H9 (cell line): ENCODE measurements around the gene RAD21L1. TPM values are rescaled to one million over a fixed set of nuclear protein-coding genes. Genes with fewer than 3 reads are reported as not detected.
A peak's percentile ranks its signal among the peaks of the same experiment; 100 is the strongest.

Experiments used
- DNase-seq: peaks from one replicate; pipeline ENCODE4 v3.0.0-alpha.2; 2017
- H2AFZ ChIP-seq: one replicate; pipeline ENCODE4 v1.6.1; 2013; ENCODE audit warnings: mild to moderate bottlenecking, low read length, control low read depth, moderate library complexity
- H2AK5ac ChIP-seq: 2 replicates; pipeline ENCODE4 v1.6.1; 2013; ENCODE audit warnings: low read length, control low read depth, mixed read lengths; ENCODE audit not compliant: insufficient read length
- H2BK120ac ChIP-seq: one replicate; pipeline ENCODE4 v1.6.1; 2013; ENCODE audit warnings: low read depth, mild to moderate bottlenecking, low read length, control low read depth, inconsistent platforms; ENCODE audit not compliant: poor library complexity, severe bottlenecking
- H2BK12ac ChIP-seq: 2 replicates; pipeline ENCODE4 v1.6.1; 2013; ENCODE audit warnings: low read length, control low read depth, mixed read lengths, low read depth; ENCODE audit not compliant: insufficient read length
- H2BK15ac ChIP-seq: 2 replicates; pipeline ENCODE4 v1.6.1; 2013; ENCODE audit warnings: low read depth, low read length, control low read depth
- H2BK20ac ChIP-seq: one replicate; pipeline ENCODE4 v1.6.1; 2013; ENCODE audit warnings: low read depth, mild to moderate bottlenecking, low read length, control low read depth, inconsistent platforms; ENCODE audit not compliant: poor library complexity, severe bottlenecking
- H2BK5ac ChIP-seq: 2 replicates; pipeline ENCODE4 v1.6.1; 2013; ENCODE audit warnings: low read length, control low read depth, mixed read lengths; ENCODE audit not compliant: insufficient read length
- H3K14ac ChIP-seq: 2 replicates; pipeline ENCODE4 v1.6.1; 2013; ENCODE audit warnings: low read length, control low read depth; ENCODE audit not compliant: insufficient read depth
- H3K18ac ChIP-seq: 2 replicates; pipeline ENCODE4 v1.6.1; 2013; ENCODE audit warnings: low read depth, mild to moderate bottlenecking, mixed read lengths, low read length, control low read depth; ENCODE audit not compliant: insufficient read length
- H3K23ac ChIP-seq: 2 replicates; pipeline ENCODE4 v1.6.1; 2013; ENCODE audit warnings: low read length, control low read depth, mixed read lengths, low read depth; ENCODE audit not compliant: insufficient read length
- H3K23me2 ChIP-seq: 2 replicates; pipeline ENCODE4 v1.6.1; 2013; ENCODE audit warnings: low read depth, mild to moderate bottlenecking, mixed read lengths, low read length, control low read depth; ENCODE audit not compliant: insufficient read length, poor library complexity, severe bottlenecking
- H3K27ac ChIP-seq: 2 replicates; pipeline ENCODE4 v1.5.1; 2013; ENCODE audit warnings: low read length, control low read depth, mixed read lengths, low read depth; ENCODE audit not compliant: insufficient read length
- H3K27me3 ChIP-seq: 2 replicates; pipeline ENCODE4 v1.6.1; 2013; ENCODE audit warnings: low read length, control low read depth, inconsistent platforms; ENCODE audit not compliant: insufficient read depth
- H3K4ac ChIP-seq: 2 replicates; pipeline ENCODE4 v1.6.1; 2013; ENCODE audit warnings: low read depth, mild to moderate bottlenecking, control low read depth, inconsistent platforms, low read length, moderate library complexity
- H3K4me1 ChIP-seq: 2 replicates; pipeline ENCODE4 v1.6.1; 2013; ENCODE audit warnings: low read length, control low read depth, inconsistent platforms; ENCODE audit not compliant: insufficient read depth
- H3K4me2 ChIP-seq: 2 replicates; pipeline ENCODE4 v1.6.1; 2013; ENCODE audit warnings: low read length, control low read depth, mixed read lengths; ENCODE audit not compliant: insufficient read length, insufficient read depth
- H3K56ac ChIP-seq: 2 replicates; pipeline ENCODE4 v1.6.1; 2013; ENCODE audit warnings: low read depth, mild to moderate bottlenecking, mixed read lengths, low read length, control low read depth; ENCODE audit not compliant: insufficient read length
- H3K79me1 ChIP-seq: 2 replicates; pipeline ENCODE4 v1.6.1; 2013; ENCODE audit warnings: low read depth, mild to moderate bottlenecking, moderate library complexity, low read length, control low read depth, inconsistent platforms; ENCODE audit not compliant: insufficient read depth, poor library complexity, severe bottlenecking
- H3K79me2 ChIP-seq: 2 replicates; pipeline ENCODE4 v1.6.1; 2013; ENCODE audit warnings: low read length, control low read depth, inconsistent platforms; ENCODE audit not compliant: insufficient read depth
- H3K9ac ChIP-seq: 2 replicates; pipeline ENCODE4 v1.6.1; 2013; ENCODE audit warnings: low read length, control low read depth, mixed read lengths; ENCODE audit not compliant: insufficient read length; ENCODE audit errors: extremely low read depth
- H3K9me3 ChIP-seq: one replicate; pipeline ENCODE4 v1.6.1; 2013; ENCODE audit warnings: low read depth, low read length, inconsistent platforms; ENCODE audit not compliant: control insufficient read depth
- H3T11ph ChIP-seq: one replicate; pipeline ENCODE4 v1.6.1; 2013; ENCODE audit warnings: mild to moderate bottlenecking, low read length, control low read depth, inconsistent platforms
- H4K20me1 ChIP-seq: one replicate; pipeline ENCODE4 v1.6.1; 2013; ENCODE audit not compliant: control insufficient read depth, insufficient read length, insufficient read depth
- H4K5ac ChIP-seq: 2 replicates; pipeline ENCODE4 v1.6.1; 2013; ENCODE audit warnings: low read depth, mild to moderate bottlenecking, mixed read lengths, low read length, control low read depth; ENCODE audit not compliant: insufficient read length
- H4K8ac ChIP-seq: replicated peaks from 2 replicates; pipeline ENCODE4 v1.6.1; 2013; ENCODE audit warnings: low read length, control low read depth, mixed read lengths, low read depth; ENCODE audit not compliant: insufficient read length
- H4K91ac ChIP-seq: 2 replicates; pipeline ENCODE4 v1.6.1; 2013; ENCODE audit warnings: low read depth, mild to moderate bottlenecking, moderate library complexity, mixed read lengths, low read length, control low read depth; ENCODE audit not compliant: insufficient read length
- H3K27ac Mint-ChIP-seq, 3 experiments: 2 replicates in 2 of 3; 3 replicates in 1 of 3; pipeline ENCODE4 v1.8.0; 2020 to 2021; ENCODE audit warnings: mixed read lengths in 3 of 3, mild to moderate bottlenecking in 1 of 3, moderate library complexity in 1 of 3
- H3K27me3 Mint-ChIP-seq: 2 replicates; pipeline ENCODE4 v1.8.0; 2021; ENCODE audit warnings: low read depth, mild to moderate bottlenecking, moderate library complexity, mixed read lengths
- H3K36me3 Mint-ChIP-seq, 3 experiments: 2 replicates in 2 of 3; 3 replicates in 1 of 3; pipeline ENCODE4 v1.8.0; 2020 to 2021; ENCODE audit warnings: low read depth in 3 of 3, mixed read lengths in 3 of 3; ENCODE audit not compliant: insufficient read depth in 1 of 3
- H3K4me1 Mint-ChIP-seq, 2 experiments: 2 replicates each; pipeline ENCODE4 v1.8.0; 2020; ENCODE audit warnings: mixed read lengths in 2 of 2
- H3K4me3 Mint-ChIP-seq, 2 experiments: 2 replicates in 1 of 2; 3 replicates in 1 of 2; pipeline ENCODE4 v1.8.0; 2020 to 2021; ENCODE audit warnings: mild to moderate bottlenecking in 2 of 2, mixed read lengths in 2 of 2, moderate library complexity in 1 of 2
- H3K9me3 Mint-ChIP-seq, 2 experiments: 2 replicates in 1 of 2; 3 replicates in 1 of 2; pipeline ENCODE4 v1.8.0; 2020; ENCODE audit warnings: mild to moderate bottlenecking in 2 of 2, mixed read lengths in 2 of 2, moderate library complexity in 1 of 2
- CTCF ChIP-seq: fragments of 200-600 bp; sonication (generic); conservative IDR thresholded peaks from 3 replicates; pipeline ENCODE4 v1.8.0; 2021; ENCODE audit warnings: antibody characterized with exemption, mild to moderate bottlenecking
- WGBS: extraction: QIAGEN DNeasy Blood & Tissue Kit; methylation state at CpG from one replicate; pipeline ENCODE4 v1.1.7; 2013; ENCODE audit warnings: missing lambda C conversion rate, low lambda C conversion rate, mixed read lengths; ENCODE audit not compliant: insufficient read length; ENCODE audit errors: extremely low coverage; 5-methylcytosine and 5-hydroxymethylcytosine counted together
- total RNA-seq: library from RNA; stranded (reverse); gene quantifications from 2 replicates; pipeline ENCODE4 v1.2.1, GENCODE V29; 2021

The RAD21L1 gene
- total RNA-seq, 1 experiment from 2014 or later: not detected

GRCh38 chr20:1267809-1268374, 42.0 kb downstream of the RAD21L1 start:
- H2BK20ac ChIP-seq: no peak overlapping the region
- H2AK5ac ChIP-seq: no peak overlapping the region
- no peak overlapping the region for H2BK120ac ChIP-seq
- no peak overlapping the region for H3K27ac ChIP-seq
- H3K4me1 Mint-ChIP-seq: peaks cover 16 to 27% of the 10 kb centered on the region in 2 experiments
- no peaks in the 10 kb centered on the region for H3K4me1 ChIP-seq
- no peak overlapping the region for H3K18ac ChIP-seq
- H4K91ac ChIP-seq: no peak overlapping the region
- no peaks in the 10 kb centered on the region for H3K36me3 Mint-ChIP-seq
- no peak for TF ChIP-seq CTCF
- no peak overlapping the region for H3K4ac ChIP-seq
- no peak overlapping the region; the same call in 1 of the 2 replicates for H2BK15ac ChIP-seq
- H2BK12ac ChIP-seq: no peak overlapping the region
- H3K27me3 Mint-ChIP-seq: peaks cover 23% of the 10 kb centered on the region
- H3K79me1 ChIP-seq: no peaks in the 10 kb centered on the region
- H2BK5ac ChIP-seq: no peak overlapping the region
- no peak for DNase-seq
- H3K9ac ChIP-seq: no peak overlapping the region
- no peak overlapping the region for H3K56ac ChIP-seq
- H3K27ac Mint-ChIP-seq: no peak overlapping the region
- no peak overlapping the region for H3K23ac ChIP-seq
- H4K20me1 ChIP-seq: no peaks in the 10 kb centered on the region
- no peak overlapping the region for H4K5ac ChIP-seq
- no peaks in the 10 kb centered on the region for H3K23me2 ChIP-seq
- no peak overlapping the region for H3K14ac ChIP-seq
- no peaks in the 10 kb centered on the region for H3K27me3 ChIP-seq
- H3K4me3 Mint-ChIP-seq: peak overlapping the region in 1 of 2 experiments; percentile 87; a peak in 2 of 5 replicates
- H3K79me2 ChIP-seq: no peaks in the 10 kb centered on the region
- no peak overlapping the region for H4K8ac ChIP-seq
- no peak overlapping the region for H3T11ph ChIP-seq
- no CpG with 5 or more reads among the region's 3 CpGs for WGBS
- H3K9me3 ChIP-seq: no peaks in the 10 kb centered on the region
- no peaks in the 10 kb centered on the region for H3K9me3 Mint-ChIP-seq
- H3K4me2 ChIP-seq: no peak overlapping the region
- no peak overlapping the region for H2AFZ ChIP-seq
